GM23248 (cell line): ENCODE data around the gene CCNJ. TPM values are rescaled to one million over a fixed set of nuclear protein-coding genes. Genes with fewer than 3 reads are reported as not detected.

Experiments
- DNase-seq: peaks from one replicate; pipeline ENCODE4 v3.0.0-alpha.2; 2015
- H2AFZ ChIP-seq: fragments of 200-600 bp; sonication (generic); 2 replicates; pipeline ENCODE4 v1.6.1; 2016; ENCODE audit warnings: antibody characterized with exemption
- H3F3A ChIP-seq: fragments of 200-600 bp; sonication (generic); 2 replicates; pipeline ENCODE4 v1.6.1; 2016; ENCODE audit warnings: mild to moderate bottlenecking, antibody characterized with exemption, mixed run types; ENCODE audit not compliant: insufficient read depth
- H3K27ac ChIP-seq: fragments of 200-600 bp; sonication (generic); 2 replicates; pipeline ENCODE4 v1.5.1; 2016; ENCODE audit warnings: mild to moderate bottlenecking
- H3K27me3 ChIP-seq: fragments of 200-600 bp; sonication (generic); replicated peaks from 2 replicates; pipeline ENCODE4 v1.6.1; 2016; ENCODE audit warnings: mild to moderate bottlenecking; ENCODE audit not compliant: insufficient read depth
- H3K36me3 ChIP-seq: fragments of 200-600 bp; sonication (generic); 2 replicates; pipeline ENCODE4 v1.6.1; 2016; ENCODE audit warnings: low read depth, mild to moderate bottlenecking
- H3K4me1 ChIP-seq: fragments of 200-600 bp; sonication (generic); 2 replicates; pipeline ENCODE4 v1.6.1; 2016; ENCODE audit warnings: mild to moderate bottlenecking; ENCODE audit not compliant: insufficient read depth
- H3K4me2 ChIP-seq: fragments of 200-600 bp; sonication (generic); one replicate; pipeline ENCODE4 v1.6.1; 2016; ENCODE audit warnings: mild to moderate bottlenecking; ENCODE audit not compliant: unreplicated experiment
- H3K4me3 ChIP-seq: fragments of 200-600 bp; sonication (generic); 2 replicates; pipeline ENCODE4 v1.5.1; 2016; ENCODE audit warnings: mild to moderate bottlenecking
- H3K79me2 ChIP-seq: fragments of 200-600 bp; sonication (generic); 2 replicates; pipeline ENCODE4 v1.6.1; 2016; ENCODE audit warnings: mild to moderate bottlenecking; ENCODE audit not compliant: insufficient read depth
- H3K9ac ChIP-seq: fragments of 200-600 bp; sonication (generic); 2 replicates; pipeline ENCODE4 v1.6.1; 2016; ENCODE audit warnings: mild to moderate bottlenecking
- H3K9me2 ChIP-seq: fragments of 200-600 bp; sonication (generic); 2 replicates; pipeline ENCODE4 v1.6.1; 2016; ENCODE audit warnings: mixed run types, mild to moderate bottlenecking, moderate library complexity; ENCODE audit not compliant: insufficient read depth
- H3K9me3 ChIP-seq: fragments of 200-600 bp; sonication (generic); one replicate; pipeline ENCODE4 v1.6.1; 2017; ENCODE audit warnings: low read depth
- H4K20me1 ChIP-seq: fragments of 200-600 bp; sonication (generic); 2 replicates; pipeline ENCODE4 v1.6.0; 2016; ENCODE audit not compliant: insufficient read depth
- EZH2 ChIP-seq: fragments of 200-600 bp; sonication (generic); IDR thresholded peaks from 2 replicates; pipeline ENCODE4 v1.6.1; 2018; ENCODE audit warnings: antibody characterized with exemption, mild to moderate bottlenecking; ENCODE audit not compliant: insufficient read depth, poor library complexity, severe bottlenecking
- EZH2phosphoT487 ChIP-seq: fragments of 200-600 bp; sonication (generic); IDR thresholded peaks from 2 replicates; pipeline ENCODE4 v1.6.1; 2018; ENCODE audit warnings: antibody characterized with exemption, moderate library complexity, mild to moderate bottlenecking, low read depth; ENCODE audit not compliant: insufficient read depth
- WGBS, 2 experiments: methylation state at CpG; one replicate each; pipeline ENCODE4 v1.1.6; 2015 to 2017; ENCODE audit warnings: low lambda C conversion rate in 2 of 2, low coverage in 1 of 2; ENCODE audit errors: missing lambda C conversion rate in 2 of 2; 5-methylcytosine and 5-hydroxymethylcytosine counted together
- in situ Hi-C: fragments of 300-500 bp; cut with MboI; formaldehyde crosslinking; loops from 2 replicates; pipeline ENCODE4 v1.15.0; 2020
- polyA plus RNA-seq: library from polyadenylated mRNA; unstranded; fragments of >200 nt; fragmentation: Nextera tagmentation; extraction: Ambion mirVana; gene quantifications from 2 replicates; pipeline ENCODE4 v1.2.1, GENCODE V29; 2016
- total RNA-seq: library from RNA; depleted of rRNA; stranded (reverse); fragments of >200 nt; shearing (Covaris generic); gene quantifications from 2 replicates; pipeline ENCODE4 v1.2.3, GENCODE V29; 2014

The CCNJ gene
- total and polyA plus RNA-seq, 2 experiments from 2014 or later = 2.7 to 2.9 TPM

GRCh38 chr10:96014473-96015102 lies 28.8 kb upstream of the CCNJ start:
- Histone ChIP-seq H3K36me3 (no peaks in the 10 kb centered on the region), H4K20me1 (no peaks in the 10 kb centered on the region), H3K4me2 (no peak overlapping the region), H3K4me1 (no peaks in the 10 kb centered on the region), H3K9me3 (no peaks in the 10 kb centered on the region), H3F3A (no peaks in the 10 kb centered on the region), H3K27ac (no peak overlapping the region), H3K9ac (no peak overlapping the region), H3K27me3 (no peaks in the 10 kb centered on the region; the same call in 1 of the 2 replicates), H2AFZ (no peak overlapping the region), H3K4me3 (no peak overlapping the region), H3K79me2 (no peaks in the 10 kb centered on the region), H3K9me2 (no peaks in the 10 kb centered on the region)
- no peak for TF ChIP-seq EZH2
- no peak for TF ChIP-seq EZH2phosphoT487
- 78 to 85% methylated on average over 2 of the region's 2 CpGs for WGBS, 2 experiments
- no peak for DNase-seq
- in situ Hi-C loops = loop anchor here (25.0 kb wide), 1 partner anchor 273 kb away; no protein-coding TSS in a partner anchor

GRCh38 chr10:96017191-96017687 lies 26.1 kb upstream of the CCNJ start:
- no peaks in the 10 kb centered on the region for H3K9me3 ChIP-seq
- in situ Hi-C loops = loop anchor here (25.0 kb wide), 1 partner anchor 270 kb away; no protein-coding TSS in a partner anchor
- no peaks in the 10 kb centered on the region; the same call in 1 of the 2 replicates for H3K27me3 ChIP-seq
- no peak overlapping the region for H2AFZ ChIP-seq
- no peaks in the 10 kb centered on the region for H3K36me3 ChIP-seq
- no peaks in the 10 kb centered on the region for H3K79me2 ChIP-seq
- no peak for TF ChIP-seq EZH2phosphoT487
- no peak for TF ChIP-seq EZH2
- no peaks in the 10 kb centered on the region for H3F3A ChIP-seq
- WGBS, 2 experiments = 20 to 24% methylated on average over 5 of the region's 5 CpGs
- no peaks in the 10 kb centered on the region for H4K20me1 ChIP-seq
- H3K4me3 ChIP-seq = no peak overlapping the region
- no peak overlapping the region for H3K27ac ChIP-seq
- H3K4me1 ChIP-seq = no peaks in the 10 kb centered on the region
- DNase-seq = peak; percentile 65
- no peak overlapping the region for H3K9ac ChIP-seq
- no peaks in the 10 kb centered on the region for H3K9me2 ChIP-seq
- no peak overlapping the region for H3K4me2 ChIP-seq

GRCh38 chr10:96021332-96021731 lies 22.1 kb upstream of the CCNJ start:
- no peaks in the 10 kb centered on the region; the same call in 1 of the 2 replicates for H3K27me3 ChIP-seq
- DNase-seq = no peak
- WGBS, 2 experiments = 28 to 32% methylated on average over 1 of the region's 1 CpG
- H3K9me2 ChIP-seq = no peaks in the 10 kb centered on the region
- no peak overlapping the region for H3K27ac ChIP-seq
- H2AFZ ChIP-seq = no peak overlapping the region
- no peak overlapping the region for H3K4me2 ChIP-seq
- no peak overlapping the region for H3K4me3 ChIP-seq
- no peaks in the 10 kb centered on the region for H3K4me1 ChIP-seq
- H3F3A ChIP-seq = no peaks in the 10 kb centered on the region
- no peaks in the 10 kb centered on the region for H3K36me3 ChIP-seq
- no peaks in the 10 kb centered on the region for H3K79me2 ChIP-seq
- H4K20me1 ChIP-seq = no peaks in the 10 kb centered on the region
- no peak overlapping the region for H3K9ac ChIP-seq
- H3K9me3 ChIP-seq = no peaks in the 10 kb centered on the region
- TF ChIP-seq EZH2phosphoT487 = no peak
- TF ChIP-seq EZH2 = no peak
- in situ Hi-C loops = loop anchor here (25.0 kb wide), 1 partner anchor 266 kb away; no protein-coding TSS in a partner anchor

GRCh38 chr10:96022739-96023138 lies 20.6 kb upstream of the CCNJ start:
- TF ChIP-seq EZH2 (no peak), EZH2phosphoT487 (no peak)
- 87 to 93% methylated on average over 2 of the region's 2 CpGs for WGBS, 2 experiments
- Histone ChIP-seq H3K9me2 (no peaks in the 10 kb centered on the region), H3K4me1 (no peaks in the 10 kb centered on the region), H3K9ac (no peak overlapping the region), H3F3A (no peaks in the 10 kb centered on the region), H3K9me3 (no peaks in the 10 kb centered on the region), H3K27me3 (no peaks in the 10 kb centered on the region; the same call in 1 of the 2 replicates), H3K4me3 (no peak overlapping the region), H3K79me2 (no peaks in the 10 kb centered on the region), H4K20me1 (no peaks in the 10 kb centered on the region), H3K27ac (no peak overlapping the region), H3K4me2 (no peak overlapping the region), H3K36me3 (no peaks in the 10 kb centered on the region), H2AFZ (no peak overlapping the region)
- in situ Hi-C loops = loop anchor here (25.0 kb wide), 1 partner anchor 265 kb away; no protein-coding TSS in a partner anchor
- DNase-seq = no peak
